ENCODE results near the gene CCDC8. TPM values are rescaled to one million over a fixed set of nuclear protein-coding genes. Genes with fewer than 3 reads are reported as not detected.

CCDC8 gene
- total and polyA plus RNA-seq, 9 of the 15 experiments (the other 6 are each of a cell fraction or from before 2014, with no cell fraction given), result 0.68 to 30.8 (median 15.6) TPM

DNA sequence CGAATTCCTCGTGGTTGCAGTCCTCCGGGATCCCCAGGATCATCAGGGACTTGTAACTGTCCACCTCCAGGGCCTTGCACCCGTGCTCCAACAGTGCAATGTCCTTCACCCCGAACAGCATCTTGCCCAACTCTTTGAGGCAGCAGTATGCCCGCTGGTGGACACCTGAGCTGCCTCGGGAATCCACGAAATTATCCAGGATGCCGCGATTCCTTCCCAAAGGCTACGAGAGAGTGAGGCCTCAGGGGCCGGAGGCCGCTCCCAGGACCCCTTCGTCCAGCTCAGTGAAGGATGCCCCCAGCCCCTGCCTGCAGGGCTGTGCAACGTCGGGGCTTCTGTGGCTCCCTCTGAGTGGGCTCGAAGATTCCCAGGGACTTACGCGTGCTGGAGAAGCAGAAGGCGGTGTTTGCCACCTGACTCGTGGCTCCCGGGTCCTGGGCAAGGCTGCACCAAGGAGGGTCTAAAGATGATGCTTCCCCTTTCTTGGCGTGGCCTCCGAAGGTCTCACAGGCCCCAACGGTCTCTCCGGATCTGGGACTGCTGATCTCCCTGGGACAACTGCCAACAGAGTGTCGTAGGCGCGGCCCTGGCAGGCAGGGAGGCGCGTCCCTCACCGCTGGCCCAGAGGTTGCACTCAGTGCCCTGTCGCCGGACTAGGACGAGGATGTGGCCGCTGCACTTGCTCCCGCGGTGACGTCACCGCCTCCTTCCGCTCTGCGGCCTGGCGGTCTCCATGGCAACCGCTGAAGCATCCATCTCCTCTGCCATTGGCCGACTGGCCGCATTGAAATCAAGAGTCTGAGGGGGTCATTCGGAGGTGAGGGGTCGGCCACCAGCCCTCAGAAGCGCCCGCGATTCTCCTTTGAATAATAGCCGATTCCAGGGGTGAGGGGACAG is 15.1 kb upstream of the CCDC8 start, which contains the start of gene PNMA8C (continued):
- TF ChIP-seq CSDE1 (IDR thresholded peaks at IDR 0.05) (peak in 1 of 2 experiments; percentile 90; a peak in 2 of 4 replicates), JUND (IDR thresholded peaks at IDR 0.05; ENCODE audit: borderline replicate concordance, low read depth, low read length) (peak; percentile 89), JUND (tag; IDR thresholded peaks at IDR 0.05; ENCODE audit: borderline replicate concordance, low read depth, low read length) (peak; percentile 84; the same call in 2 of the 3 replicates), KDM1A (IDR thresholded peaks at IDR 0.05) (peak; percentile 70 to 74), RUNX1 (IDR thresholded peaks at IDR 0.05; ENCODE audit: low read depth) (no peak), CTBP1 (IDR thresholded peaks at IDR 0.05; ENCODE audit: borderline replicate concordance) (peak; percentile 96), NBN (IDR thresholded peaks at IDR 0.05; ENCODE audit: low read depth) (0 out of 2 replicates have a peak, but pooled peaks have one; percentile 35), SMARCE1 (IDR thresholded peaks at IDR 0.05) (no peak), CXXC5 (CRISPR knock-in tag; IDR thresholded peaks at IDR 0.05) (0 out of 2 replicates have a peak, but pooled peaks have one; percentile 31), ETV1 (tag; conservative IDR thresholded peaks at IDR 0.05; ENCODE audit: low read depth) (peak; percentile 50; the same call in 1 of the 2 replicates)
- TF ChIP-seq, protein P1, sequence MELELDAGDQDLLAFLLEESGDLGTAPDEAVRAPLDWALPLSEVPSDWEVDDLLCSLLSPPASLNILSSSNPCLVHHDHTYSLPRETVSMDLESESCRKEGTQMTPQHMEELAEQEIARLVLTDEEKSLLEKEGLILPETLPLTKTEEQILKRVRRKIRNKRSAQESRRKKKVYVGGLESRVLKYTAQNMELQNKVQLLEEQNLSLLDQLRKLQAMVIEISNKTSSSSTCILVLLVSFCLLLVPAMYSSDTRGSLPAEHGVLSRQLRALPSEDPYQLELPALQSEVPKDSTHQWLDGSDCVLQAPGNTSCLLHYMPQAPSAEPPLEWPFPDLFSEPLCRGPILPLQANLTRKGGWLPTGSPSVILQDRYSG (tag; conservative IDR thresholded peaks at IDR 0.05; ENCODE audit: low read depth), result 0 out of 2 replicates have a peak, but pooled peaks have one; percentile 30
- TF ChIP-seq, protein P2, sequence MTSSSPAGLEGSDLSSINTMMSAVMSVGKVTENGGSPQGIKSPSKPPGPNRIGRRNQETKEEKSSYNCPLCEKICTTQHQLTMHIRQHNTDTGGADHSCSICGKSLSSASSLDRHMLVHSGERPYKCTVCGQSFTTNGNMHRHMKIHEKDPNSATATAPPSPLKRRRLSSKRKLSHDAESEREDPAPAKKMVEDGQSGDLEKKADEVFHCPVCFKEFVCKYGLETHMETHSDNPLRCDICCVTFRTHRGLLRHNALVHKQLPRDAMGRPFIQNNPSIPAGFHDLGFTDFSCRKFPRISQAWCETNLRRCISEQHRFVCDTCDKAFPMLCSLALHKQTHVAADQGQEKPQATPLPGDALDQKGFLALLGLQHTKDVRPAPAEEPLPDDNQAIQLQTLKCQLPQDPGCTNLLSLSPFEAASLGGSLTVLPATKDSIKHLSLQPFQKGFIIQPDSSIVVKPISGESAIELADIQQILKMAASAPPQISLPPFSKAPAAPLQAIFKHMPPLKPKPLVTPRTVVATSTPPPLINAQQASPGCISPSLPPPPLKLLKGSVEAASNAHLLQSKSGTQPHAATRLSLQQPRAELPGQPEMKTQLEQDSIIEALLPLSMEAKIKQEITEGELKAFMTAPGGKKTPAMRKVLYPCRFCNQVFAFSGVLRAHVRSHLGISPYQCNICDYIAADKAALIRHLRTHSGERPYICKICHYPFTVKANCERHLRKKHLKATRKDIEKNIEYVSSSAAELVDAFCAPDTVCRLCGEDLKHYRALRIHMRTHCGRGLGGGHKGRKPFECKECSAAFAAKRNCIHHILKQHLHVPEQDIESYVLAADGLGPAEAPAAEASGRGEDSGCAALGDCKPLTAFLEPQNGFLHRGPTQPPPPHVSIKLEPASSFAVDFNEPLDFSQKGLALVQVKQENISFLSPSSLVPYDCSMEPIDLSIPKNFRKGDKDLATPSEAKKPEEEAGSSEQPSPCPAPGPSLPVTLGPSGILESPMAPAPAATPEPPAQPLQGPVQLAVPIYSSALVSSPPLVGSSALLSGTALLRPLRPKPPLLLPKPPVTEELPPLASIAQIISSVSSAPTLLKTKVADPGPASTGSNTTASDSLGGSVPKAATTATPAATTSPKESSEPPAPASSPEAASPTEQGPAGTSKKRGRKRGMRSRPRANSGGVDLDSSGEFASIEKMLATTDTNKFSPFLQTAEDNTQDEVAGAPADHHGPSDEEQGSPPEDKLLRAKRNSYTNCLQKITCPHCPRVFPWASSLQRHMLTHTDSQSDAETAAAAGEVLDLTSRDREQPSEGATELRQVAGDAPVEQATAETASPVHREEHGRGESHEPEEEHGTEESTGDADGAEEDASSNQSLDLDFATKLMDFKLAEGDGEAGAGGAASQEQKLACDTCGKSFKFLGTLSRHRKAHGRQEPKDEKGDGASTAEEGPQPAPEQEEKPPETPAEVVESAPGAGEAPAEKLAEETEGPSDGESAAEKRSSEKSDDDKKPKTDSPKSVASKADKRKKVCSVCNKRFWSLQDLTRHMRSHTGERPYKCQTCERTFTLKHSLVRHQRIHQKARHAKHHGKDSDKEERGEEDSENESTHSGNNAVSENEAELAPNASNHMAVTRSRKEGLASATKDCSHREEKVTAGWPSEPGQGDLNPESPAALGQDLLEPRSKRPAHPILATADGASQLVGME (CRISPR knock-in tag; IDR thresholded peaks at IDR 0.05), result peak; percentile 56; the same call in 1 of the 2 replicates
- TF ChIP-seq, protein P3, sequence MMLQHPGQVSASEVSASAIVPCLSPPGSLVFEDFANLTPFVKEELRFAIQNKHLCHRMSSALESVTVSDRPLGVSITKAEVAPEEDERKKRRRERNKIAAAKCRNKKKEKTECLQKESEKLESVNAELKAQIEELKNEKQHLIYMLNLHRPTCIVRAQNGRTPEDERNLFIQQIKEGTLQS (IDR thresholded peaks at IDR 0.05), result peak; percentile 98
- TF ChIP-seq, protein P3 (CRISPR knock-in tag; conservative IDR thresholded peaks at IDR 0.05), result no peak
